GM21526 (cell line): Measurements from ENCODE around the gene KCNH1.

Experiments
- ATAC-seq: cut with Tn5 transposase; IDR thresholded peaks from one replicate; pipeline ENCODE4 v1.9.1; 2021; ENCODE audit warnings: moderate library complexity; ENCODE audit not compliant: unreplicated experiment, low FRiP score

Gene KCNH1

GRCh38 chr1:210736713-210737112 is 397.2 kb downstream of the KCNH1 start:
- no peak for ATAC-seq

- no peak for ATAC-seq
Measured at GRCh38 chr1:210731597-210731996, 402.4 kb downstream of the KCNH1 start.

- no peak for ATAC-seq
Measured at GRCh38 chr1:210731193-210731592, 402.8 kb downstream of the KCNH1 start.

GRCh38 chr1:210730023-210730422 is 403.9 kb downstream of the KCNH1 start:
- no peak for ATAC-seq

- ATAC-seq: no peak
Measured at GRCh38 chr1:210728437-210729149, 405.4 kb downstream of the KCNH1 start.

- no peak for ATAC-seq
Measured at GRCh38 chr1:210727709-210728108, 406.2 kb downstream of the KCNH1 start.

- ATAC-seq: no peak
Measured at GRCh38 chr1:210726621-210727020, 407.3 kb downstream of the KCNH1 start.

- no peak for ATAC-seq
Measured at GRCh38 chr1:210724768-210725167, 409.2 kb downstream of the KCNH1 start.

- no peak for ATAC-seq
Measured at GRCh38 chr1:210723646-210724045, 410.3 kb downstream of the KCNH1 start.

GRCh38 chr1:210722410-210723081 is 411.4 kb downstream of the KCNH1 start:
- no peak for ATAC-seq

GRCh38 chr1:210715072-210715471 is 418.9 kb downstream of the KCNH1 start:
- no peak for ATAC-seq

GRCh38 chr1:210711825-210712612 is 421.9 kb downstream of the KCNH1 start:
- no peak for ATAC-seq

GRCh38 chr1:210709701-210710100 is 424.2 kb downstream of the KCNH1 start:
- ATAC-seq: no peak

- ATAC-seq: no peak
Measured at GRCh38 chr1:210707300-210708240, 426.4 kb downstream of the KCNH1 start.

GRCh38 chr1:210706246-210706645 is 427.7 kb downstream of the KCNH1 start:
- no peak for ATAC-seq

- no peak for ATAC-seq
Measured at GRCh38 chr1:210705086-210705485, 428.9 kb downstream of the KCNH1 start.

- ATAC-seq: no peak
Measured at GRCh38 chr1:210703593-210703992, 430.4 kb downstream of the KCNH1 start.

- no peak for ATAC-seq
Measured at GRCh38 chr1:210702506-210702905, 431.4 kb downstream of the KCNH1 start.

- no peak for ATAC-seq
Measured at GRCh38 chr1:210700511-210700910, 433.4 kb downstream of the KCNH1 start.

- ATAC-seq: no peak
Measured at GRCh38 chr1:210700083-210700482, 433.9 kb downstream of the KCNH1 start.
